Neural crest cell (in vitro differentiated cells): ENCODE results near the gene ZKSCAN4. TPM values are rescaled to one million over a fixed set of nuclear protein-coding genes. Genes with fewer than 3 reads are reported as not detected.

Experiments used
- DNase-seq: peaks from one replicate; pipeline ENCODE4 v3.0.0; 2021; ENCODE audit warnings: low read depth, mixed read lengths, low spot score
- H3K27ac Mint-ChIP-seq: one replicate; pipeline ENCODE4 v1.8.0; 2021; ENCODE audit warnings: mild to moderate bottlenecking, mixed read lengths; ENCODE audit not compliant: unreplicated experiment
- H3K27me3 Mint-ChIP-seq: 2 replicates; pipeline ENCODE4 v1.8.0; 2021; ENCODE audit warnings: low read depth, mild to moderate bottlenecking, mixed read lengths
- H3K36me3 Mint-ChIP-seq: 2 replicates; pipeline ENCODE4 v1.8.0; 2021; ENCODE audit warnings: low read depth, mild to moderate bottlenecking, mixed read lengths
- H3K4me1 Mint-ChIP-seq: 2 replicates; pipeline ENCODE4 v1.8.0; 2021; ENCODE audit warnings: mixed read lengths
- H3K4me3 Mint-ChIP-seq: one replicate; pipeline ENCODE4 v1.8.0; 2021; ENCODE audit warnings: mild to moderate bottlenecking, mixed read lengths
- H3K9me3 Mint-ChIP-seq: 2 replicates; pipeline ENCODE4 v1.8.0; 2021; ENCODE audit warnings: mixed read lengths
- CTCF ChIP-seq: fragments of 200-600 bp; sonication (generic); conservative IDR thresholded peaks from 2 replicates; pipeline ENCODE4 v1.5.0; 2021; ENCODE audit warnings: antibody characterized with exemption, mild to moderate bottlenecking
- long read RNA-seq: library from polyadenylated mRNA; unstranded; transcript quantifications from one replicate; pipeline ENCODE4 v2.0.0, GENCODE V29; 2020
- total RNA-seq: library from RNA; stranded (reverse); gene quantifications from 2 replicates; pipeline ENCODE4 v1.2.1, GENCODE V29; 2021

Gene ZKSCAN4
- total RNA-seq: 7.9 and 8.1 TPM in 2 replicates
- long read RNA-seq, transcript ZKSCAN4-201 (5 exons, 2,375 nt): major isoform, 25 of 40 reads
- long read RNA-seq, partial matches to known transcripts: 0 of 40 reads
- long read RNA-seq, other reads (novel, unspliced or antisense): 15 of 40 reads

GRCh38 chr6:28252009-28252975 lies at the start of gene ZKSCAN4:
Gene ZKSCAN4, minus strand, starts transcription at chr6:28252269. Its CDS starts 289 bp downstream, at chr6:28251980.
- H3K36me3 Mint-ChIP-seq: peaks cover 4% of the 10 kb centered on the region
- no peak for TF ChIP-seq CTCF
- no peaks in the 10 kb centered on the region for H3K9me3 Mint-ChIP-seq
- peak; percentile 76 for DNase-seq
- H3K27ac Mint-ChIP-seq: peak within 1 kb of the TSS; percentile 89
- H3K27me3 Mint-ChIP-seq: peaks cover 3% of the 10 kb centered on the region
- peak within 1 kb of the TSS; percentile 100 for H3K4me3 Mint-ChIP-seq
- peaks cover 24% of the 10 kb centered on the region for H3K4me1 Mint-ChIP-seq

GRCh38 chr6:28296520-28297060 lies 44.5 kb upstream of the ZKSCAN4 start:
- DNase-seq: no peak
- H3K9me3 Mint-ChIP-seq: peaks cover 6% of the 10 kb centered on the region
- peaks cover 8% of the 10 kb centered on the region for H3K4me1 Mint-ChIP-seq
- no peaks in the 10 kb centered on the region for H3K27me3 Mint-ChIP-seq
- H3K27ac Mint-ChIP-seq: no peak overlapping the region
- TF ChIP-seq CTCF: no peak
- peaks cover 46% of the 10 kb centered on the region for H3K36me3 Mint-ChIP-seq
- H3K4me3 Mint-ChIP-seq: no peak overlapping the region

GRCh38 chr6:28295326-28295725 lies 43.3 kb upstream of the ZKSCAN4 start:
- Mint-ChIP-seq H3K27me3 (no peaks in the 10 kb centered on the region), H3K27ac (no peak overlapping the region), H3K4me3 (no peak overlapping the region), H3K9me3 (peaks cover 9% of the 10 kb centered on the region), H3K4me1 (peaks cover 8% of the 10 kb centered on the region), H3K36me3 (peaks cover 49% of the 10 kb centered on the region)
- no peak for DNase-seq
- no peak for TF ChIP-seq CTCF

- no peak for DNase-seq
- Mint-ChIP-seq H3K4me3 (no peak overlapping the region), H3K9me3 (peaks cover 15% of the 10 kb centered on the region), H3K27ac (no peak overlapping the region), H3K4me1 (peaks cover 4% of the 10 kb centered on the region), H3K36me3 (peaks cover 65% of the 10 kb centered on the region), H3K27me3 (no peaks in the 10 kb centered on the region)
- no peak for TF ChIP-seq CTCF
These were observed 39.5 kb upstream of the ZKSCAN4 start for GRCh38 chr6:28291573-28291972.

- H3K9me3 Mint-ChIP-seq: no peaks in the 10 kb centered on the region
- H3K27me3 Mint-ChIP-seq: no peaks in the 10 kb centered on the region
- no peak for DNase-seq
- no peak overlapping the region for H3K27ac Mint-ChIP-seq
- peaks cover 18% of the 10 kb centered on the region for H3K4me1 Mint-ChIP-seq
- TF ChIP-seq CTCF: no peak
- peaks cover 35% of the 10 kb centered on the region for H3K36me3 Mint-ChIP-seq
- peak overlapping the region; percentile 97 for H3K4me3 Mint-ChIP-seq
These were observed 30.9 kb upstream of the ZKSCAN4 start for GRCh38 chr6:28282926-28283325.
